GM12801 (cell line): ENCODE measurements around the gene CASQ2.

Experiments
- TF ChIP-seq, protein P1 (sequence below): IDR thresholded peaks from one replicate; pipeline ENCODE4 v1.5.1; 2011; ENCODE audit warnings: control low read depth; ENCODE audit not compliant: insufficient read length; ENCODE audit errors: extremely low read depth

Gene CASQ2

DNA sequence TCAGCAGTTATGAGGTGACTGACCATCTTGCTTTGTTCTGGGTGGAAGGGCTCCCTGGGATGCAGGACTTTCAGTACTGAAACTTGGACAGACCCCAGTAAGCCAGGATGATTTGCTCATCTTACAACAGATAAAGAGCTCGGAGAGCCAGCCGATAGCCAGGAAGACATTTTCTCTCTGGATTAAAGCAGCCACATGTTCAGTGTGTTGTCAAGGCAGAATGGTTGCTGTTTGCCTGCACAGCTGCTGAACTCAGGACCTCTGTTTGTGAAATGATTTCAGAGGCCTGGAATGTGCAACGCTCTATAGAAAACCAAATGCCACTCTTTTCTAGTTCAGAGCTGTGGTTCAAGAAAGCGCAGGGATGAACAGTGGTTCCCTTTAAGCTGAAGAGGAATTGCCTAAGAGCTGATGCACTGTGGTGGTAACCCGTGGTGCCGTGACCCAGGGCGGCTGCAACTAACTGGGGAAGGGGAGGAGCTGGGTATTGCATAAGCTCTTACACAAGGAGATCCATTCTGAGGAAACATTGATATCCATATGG lies 40.7 kb downstream of the CASQ2 start:
- TF ChIP-seq, protein P1, sequence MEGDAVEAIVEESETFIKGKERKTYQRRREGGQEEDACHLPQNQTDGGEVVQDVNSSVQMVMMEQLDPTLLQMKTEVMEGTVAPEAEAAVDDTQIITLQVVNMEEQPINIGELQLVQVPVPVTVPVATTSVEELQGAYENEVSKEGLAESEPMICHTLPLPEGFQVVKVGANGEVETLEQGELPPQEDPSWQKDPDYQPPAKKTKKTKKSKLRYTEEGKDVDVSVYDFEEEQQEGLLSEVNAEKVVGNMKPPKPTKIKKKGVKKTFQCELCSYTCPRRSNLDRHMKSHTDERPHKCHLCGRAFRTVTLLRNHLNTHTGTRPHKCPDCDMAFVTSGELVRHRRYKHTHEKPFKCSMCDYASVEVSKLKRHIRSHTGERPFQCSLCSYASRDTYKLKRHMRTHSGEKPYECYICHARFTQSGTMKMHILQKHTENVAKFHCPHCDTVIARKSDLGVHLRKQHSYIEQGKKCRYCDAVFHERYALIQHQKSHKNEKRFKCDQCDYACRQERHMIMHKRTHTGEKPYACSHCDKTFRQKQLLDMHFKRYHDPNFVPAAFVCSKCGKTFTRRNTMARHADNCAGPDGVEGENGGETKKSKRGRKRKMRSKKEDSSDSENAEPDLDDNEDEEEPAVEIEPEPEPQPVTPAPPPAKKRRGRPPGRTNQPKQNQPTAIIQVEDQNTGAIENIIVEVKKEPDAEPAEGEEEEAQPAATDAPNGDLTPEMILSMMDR = no peak

DNA sequence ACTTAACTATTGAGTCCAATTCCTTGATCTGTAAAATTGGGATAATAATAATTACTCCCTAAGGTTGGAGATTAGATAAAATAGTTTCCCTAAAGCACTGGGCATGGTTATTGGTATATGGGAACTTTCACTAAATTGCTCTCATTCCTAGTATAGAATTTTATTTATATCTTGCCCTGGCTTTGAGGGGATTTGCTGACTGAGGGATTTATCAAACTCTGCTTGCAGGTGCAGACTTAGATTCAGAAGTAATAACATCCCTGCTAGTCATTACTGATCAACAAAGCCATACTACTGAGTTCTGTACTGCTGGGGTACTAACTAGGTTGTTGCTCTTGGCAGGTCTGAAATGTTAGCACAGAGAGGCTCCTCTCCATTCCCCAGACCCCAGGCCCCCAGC lies 41.9 kb downstream of the CASQ2 start:
- TF ChIP-seq, protein P1 = no peak

GRCh38 chr1:115726161-115726560 lies 42.4 kb downstream of the CASQ2 start:
- TF ChIP-seq, protein P1 = no peak

DNA sequence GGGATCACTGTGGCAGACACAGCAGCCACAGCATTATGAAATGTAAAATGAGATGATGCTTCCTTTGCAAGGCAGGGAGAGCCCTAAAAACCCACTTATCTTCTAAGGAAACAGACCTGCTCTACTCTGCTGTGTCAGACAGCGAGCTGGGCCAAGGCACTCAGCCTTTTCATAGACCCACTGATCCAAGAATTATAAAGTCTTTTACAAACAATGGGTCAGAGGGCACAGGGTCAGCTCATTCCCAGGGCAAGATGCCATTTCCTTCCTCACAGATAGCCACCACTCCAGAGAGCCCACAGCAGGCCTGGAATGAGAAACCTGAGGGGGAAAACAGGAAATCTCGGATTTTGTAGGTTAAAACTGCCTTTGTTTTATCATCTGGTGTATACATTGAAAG lies 42.9 kb downstream of the CASQ2 start:
- TF ChIP-seq, protein P1 = no peak

- TF ChIP-seq, protein P1 = no peak
Measured at GRCh38 chr1:115723756-115724155, 44.8 kb downstream of the CASQ2 start.

- TF ChIP-seq, protein P1 = no peak
Measured at GRCh38 chr1:115722221-115722620, 46.3 kb downstream of the CASQ2 start.

GRCh38 chr1:115719285-115719684 lies 49.2 kb downstream of the CASQ2 start:
- TF ChIP-seq, protein P1 = no peak
